ENCODE measurements around the gene LSP1.
"Not testable (repeated sequence)": the region's sequence is repeated elsewhere in the genome, so short reads cannot be mapped to it uniquely, and the experiment has no call there.

The LSP1 gene, protein sequence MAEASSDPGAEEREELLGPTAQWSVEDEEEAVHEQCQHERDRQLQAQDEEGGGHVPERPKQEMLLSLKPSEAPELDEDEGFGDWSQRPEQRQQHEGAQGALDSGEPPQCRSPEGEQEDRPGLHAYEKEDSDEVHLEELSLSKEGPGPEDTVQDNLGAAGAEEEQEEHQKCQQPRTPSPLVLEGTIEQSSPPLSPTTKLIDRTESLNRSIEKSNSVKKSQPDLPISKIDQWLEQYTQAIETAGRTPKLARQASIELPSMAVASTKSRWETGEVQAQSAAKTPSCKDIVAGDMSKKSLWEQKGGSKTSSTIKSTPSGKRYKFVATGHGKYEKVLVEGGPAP

DNA sequence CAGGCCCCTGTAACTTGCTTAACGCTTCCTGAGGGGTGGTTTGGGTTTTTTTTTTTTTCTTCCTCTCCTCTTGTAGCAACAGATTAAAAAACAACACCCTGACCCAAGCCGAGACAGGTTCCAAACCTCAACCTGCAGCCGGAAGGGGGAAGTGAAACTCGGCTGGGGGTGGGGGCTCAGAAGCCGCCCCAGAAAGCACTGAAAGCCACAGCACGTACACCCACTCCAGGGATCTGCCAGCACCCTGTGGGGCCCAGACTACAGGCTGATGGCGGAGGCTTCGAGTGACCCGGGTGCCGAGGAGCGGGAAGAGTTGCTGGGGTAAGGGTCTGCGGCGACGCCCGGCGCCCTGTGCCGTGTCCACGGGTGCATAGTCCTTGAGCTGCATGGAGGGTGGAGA, at the start of gene LSP1:
LSP1 (plus strand) TSS at position 208 of the 400 bp plus-strand sequence; CDS start at position 269, 61 bp downstream.
- peak; percentile 91 for DNase-seq

DNA sequence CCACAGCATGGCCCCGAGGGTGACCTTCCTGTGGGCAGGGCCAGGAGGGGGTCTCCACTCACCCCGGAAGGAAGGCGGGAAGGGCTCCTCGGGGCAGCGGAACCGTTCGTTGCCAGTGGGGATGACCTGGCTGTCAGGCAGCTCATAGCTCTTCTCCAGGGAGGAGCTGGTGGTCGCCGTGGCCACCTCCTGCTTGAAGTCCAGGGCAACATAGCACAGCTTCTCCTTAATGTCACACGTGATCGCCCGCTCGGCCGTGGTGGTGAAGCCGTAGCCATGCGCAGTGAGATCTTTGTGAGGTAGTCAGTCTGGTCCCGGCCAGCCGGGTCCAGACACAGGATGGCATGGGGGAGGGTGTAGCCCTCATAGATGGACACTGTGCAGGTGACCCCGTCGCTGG, 49.6 kb upstream of the LSP1 start:
- no peak for DNase-seq

DNA sequence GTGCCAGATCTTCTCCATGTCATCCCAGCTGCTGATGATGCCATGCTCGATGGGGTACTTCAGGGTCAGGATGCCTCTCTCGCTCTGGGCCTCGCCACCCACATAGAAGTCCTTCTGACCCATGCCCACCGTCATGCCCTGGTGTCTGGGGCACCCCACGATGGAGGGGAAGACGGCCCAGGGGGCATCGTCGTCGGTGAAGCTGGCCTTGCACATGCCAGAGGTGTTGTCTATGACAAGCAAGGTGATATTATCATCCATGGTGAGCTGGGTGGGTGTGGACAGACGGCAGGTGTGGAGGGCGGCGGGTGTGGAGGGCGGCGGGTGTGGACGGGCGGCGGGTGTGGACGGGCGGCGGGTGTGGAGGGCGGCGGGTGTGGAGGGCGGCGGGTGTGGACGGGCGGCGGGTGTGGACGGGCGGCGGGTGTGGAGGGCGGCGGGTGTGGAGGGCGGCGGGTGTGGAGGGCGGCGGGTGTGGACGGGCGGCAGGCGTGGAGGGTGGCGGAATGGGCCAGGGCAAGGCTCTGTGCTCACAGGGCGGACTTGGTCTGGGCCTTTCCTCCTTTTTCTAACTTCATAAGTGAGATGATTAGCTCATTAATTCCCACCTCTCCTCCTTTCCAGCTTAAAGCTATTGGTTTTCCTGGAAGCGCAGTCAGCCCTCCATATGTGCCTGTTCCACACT, 48.9 kb upstream of the LSP1 start:
- not testable (repeated sequence) for DNase-seq

DNA sequence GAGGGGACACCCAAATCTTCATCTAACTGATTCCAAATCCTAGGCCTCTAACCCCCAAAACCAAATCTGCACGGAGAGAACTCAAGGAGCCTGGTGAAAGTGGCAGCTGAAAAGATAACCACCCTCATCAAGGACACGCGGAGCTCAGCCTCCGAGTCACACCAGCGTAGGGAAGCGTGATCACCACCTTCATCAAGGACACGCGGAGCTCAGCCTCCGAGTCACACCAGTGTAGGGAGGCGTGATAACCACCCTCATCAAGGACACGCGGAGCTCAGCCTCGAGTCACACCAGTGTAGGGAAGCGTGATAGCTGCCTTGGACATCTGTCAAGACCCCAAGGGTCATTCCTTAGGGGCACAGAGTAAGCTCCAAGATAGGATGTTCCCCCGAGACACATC, 47.4 kb upstream of the LSP1 start:
- no peak for DNase-seq

DNA sequence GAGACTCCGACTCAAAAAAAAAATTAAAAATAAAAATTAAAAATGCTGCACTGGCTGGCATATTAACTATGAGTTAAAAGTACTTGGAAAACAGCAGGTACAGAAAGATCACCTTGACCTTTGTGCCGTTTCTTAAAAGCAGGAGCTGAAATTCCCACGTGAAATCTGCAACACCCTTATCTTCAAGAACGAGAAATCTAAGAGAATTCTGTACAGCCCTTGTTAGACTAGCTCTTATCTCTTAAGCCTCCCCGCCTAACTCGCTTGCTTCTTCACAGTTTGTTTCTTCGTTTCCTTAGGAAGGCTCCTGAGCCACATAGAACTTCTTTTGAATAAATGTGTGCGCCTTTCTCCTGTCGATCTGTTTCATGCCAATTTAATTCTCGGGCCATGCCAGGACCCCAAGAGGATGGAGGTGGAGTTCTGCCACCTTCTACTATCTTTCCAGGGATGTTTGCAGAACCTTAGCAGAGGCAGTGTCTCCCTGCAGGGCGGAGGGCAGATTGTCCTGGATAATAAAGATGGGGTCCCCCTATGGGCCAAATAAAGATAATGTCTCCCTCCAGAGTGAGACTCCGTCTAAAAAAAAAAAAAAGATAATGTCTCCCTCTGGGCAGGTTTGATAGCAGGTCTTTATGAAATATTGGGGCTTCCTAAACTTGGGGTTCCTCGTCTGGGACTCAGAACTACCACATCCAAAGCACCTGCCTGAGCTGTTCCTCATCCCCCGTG, 45.5 kb upstream of the LSP1 start:
- no peak for DNase-seq

DNA sequence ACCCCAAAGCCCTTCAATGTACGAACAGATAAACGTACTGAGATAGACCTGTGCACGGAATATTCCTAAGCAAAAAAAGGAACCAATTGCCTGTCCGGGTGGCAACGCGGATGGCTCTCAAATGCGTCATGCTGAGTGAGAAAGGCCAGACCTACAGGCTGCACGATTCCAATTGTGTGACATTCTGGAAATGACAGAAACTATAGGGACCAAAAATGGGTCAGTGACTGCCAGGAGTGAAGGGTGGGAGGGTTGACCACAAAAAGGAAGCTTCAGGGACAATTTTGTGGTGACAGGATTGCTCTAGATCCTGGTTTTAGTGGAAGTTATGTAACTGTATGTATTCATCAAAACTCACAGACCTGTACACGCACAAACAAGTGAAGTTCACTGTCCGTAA, 42.1 kb upstream of the LSP1 start:
- DNase-seq, result peak; percentile 32

DNA sequence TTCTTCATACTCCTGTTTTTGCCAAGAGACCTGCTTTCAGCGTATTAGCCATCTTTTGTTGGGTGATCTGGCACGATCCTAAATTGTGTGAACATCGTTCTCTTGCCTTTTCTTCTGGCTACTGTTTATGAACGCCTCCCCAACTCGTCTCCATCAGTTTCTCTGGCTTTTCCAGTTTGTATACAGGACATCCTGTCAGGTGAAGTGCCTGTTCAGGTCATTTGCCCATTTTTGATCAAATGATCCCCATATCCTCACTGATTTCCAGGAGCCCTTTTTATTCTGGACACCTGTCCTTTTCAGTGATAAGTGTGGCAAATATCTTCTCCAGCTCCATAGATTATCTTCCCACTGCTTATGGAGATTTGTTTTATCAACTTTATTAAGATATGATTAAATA, 40.6 kb upstream of the LSP1 start:
- no peak for DNase-seq

DNA sequence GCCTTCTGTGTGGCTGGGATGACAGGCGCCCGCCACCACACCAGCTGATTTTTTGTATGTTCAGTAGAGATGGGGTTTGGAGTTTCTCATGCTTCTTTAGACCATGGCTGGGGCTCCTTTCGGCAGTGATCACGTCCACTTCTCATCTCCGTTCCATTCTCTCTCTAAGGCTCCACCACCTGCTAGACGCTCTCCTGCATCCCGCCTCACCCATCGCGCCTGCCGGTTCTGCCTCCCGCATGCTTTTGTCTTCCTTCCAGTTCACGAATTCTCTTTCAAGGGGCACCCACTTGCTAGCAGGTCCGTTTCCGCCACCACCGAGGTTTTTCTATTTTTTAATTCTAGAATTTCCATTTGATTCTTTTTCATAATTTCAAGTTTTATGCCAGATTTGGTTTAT, 40.1 kb upstream of the LSP1 start:
- no peak for DNase-seq

DNA sequence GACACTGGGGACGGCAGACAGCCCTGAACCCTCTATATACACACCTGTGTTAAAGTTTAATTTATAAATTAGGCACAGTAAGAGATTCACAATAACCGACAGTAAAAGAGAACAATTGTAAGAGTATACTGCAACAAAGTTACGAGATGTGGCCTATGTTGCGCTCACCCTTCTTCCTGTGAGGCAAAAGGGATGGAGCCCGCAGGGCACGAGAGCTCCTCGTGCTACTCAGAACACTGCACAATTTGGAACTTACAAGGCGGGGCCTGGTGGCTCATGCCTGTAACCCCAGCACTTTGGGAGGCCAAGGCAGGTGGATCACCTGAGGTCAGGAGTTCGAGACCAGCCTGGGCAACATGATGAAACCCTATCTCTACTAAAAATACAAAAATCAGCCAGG, 39.5 kb upstream of the LSP1 start:
- not testable (repeated sequence) for DNase-seq

DNA sequence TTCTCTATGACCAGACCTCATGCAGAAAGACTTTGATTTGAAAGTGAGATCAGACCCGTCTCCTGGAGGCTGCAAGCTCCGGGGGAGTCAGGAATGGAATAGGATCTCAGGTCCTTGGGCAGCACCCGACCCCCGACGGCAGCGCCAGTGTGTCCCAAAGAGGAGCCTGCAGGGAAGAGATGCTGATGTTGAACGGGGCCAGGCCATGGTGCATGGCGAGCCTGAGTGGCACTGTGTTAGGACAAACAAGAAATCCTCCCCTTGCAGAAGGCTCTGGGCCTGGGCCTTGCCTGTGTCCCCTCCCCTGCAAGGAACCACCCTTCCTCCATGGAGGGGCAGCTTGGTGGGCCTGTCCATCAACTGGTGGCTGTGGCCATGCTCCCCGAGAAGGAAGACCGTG, 38.2 kb upstream of the LSP1 start:
- no peak for DNase-seq

DNA sequence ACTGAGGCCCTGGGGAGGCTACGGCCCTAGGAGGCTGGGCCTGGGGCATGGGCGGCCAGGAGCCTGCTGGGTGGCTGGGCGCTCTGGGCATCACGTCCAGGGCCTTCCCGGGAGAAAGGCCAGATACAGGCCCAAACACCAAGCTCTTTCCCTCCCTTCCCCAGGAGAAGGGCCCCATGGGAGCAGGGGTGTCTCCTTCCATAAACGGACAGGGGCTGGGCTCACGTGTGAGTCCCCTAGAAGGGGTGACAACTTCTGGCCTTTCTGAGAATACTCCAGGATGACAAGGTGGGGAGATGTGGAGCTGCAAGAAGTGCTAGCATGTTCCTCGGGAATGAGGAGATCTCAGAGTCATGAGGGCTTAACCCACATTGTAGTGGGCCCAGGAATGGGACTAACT, 37.6 kb upstream of the LSP1 start:
- no peak for DNase-seq

DNA sequence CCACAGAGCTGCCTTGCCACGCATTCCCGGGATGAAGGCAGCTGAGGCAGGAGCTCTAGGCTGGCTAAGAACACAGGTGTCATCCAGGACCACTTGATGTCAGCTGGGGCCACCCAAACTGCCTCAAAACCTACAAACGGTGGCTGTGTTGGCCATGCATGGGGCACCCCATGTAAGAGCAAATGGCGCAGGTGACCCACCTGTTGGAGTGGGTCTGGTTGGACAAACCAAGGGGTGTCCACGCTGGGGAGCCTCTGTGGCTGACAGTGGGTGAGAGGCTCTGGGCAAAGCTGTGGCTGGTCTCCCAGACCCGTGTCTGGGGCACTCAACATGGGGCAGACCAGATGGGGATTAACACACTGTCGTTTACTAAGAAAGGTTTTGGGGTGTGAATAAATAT, 37.1 kb upstream of the LSP1 start:
- no peak for DNase-seq

DNA sequence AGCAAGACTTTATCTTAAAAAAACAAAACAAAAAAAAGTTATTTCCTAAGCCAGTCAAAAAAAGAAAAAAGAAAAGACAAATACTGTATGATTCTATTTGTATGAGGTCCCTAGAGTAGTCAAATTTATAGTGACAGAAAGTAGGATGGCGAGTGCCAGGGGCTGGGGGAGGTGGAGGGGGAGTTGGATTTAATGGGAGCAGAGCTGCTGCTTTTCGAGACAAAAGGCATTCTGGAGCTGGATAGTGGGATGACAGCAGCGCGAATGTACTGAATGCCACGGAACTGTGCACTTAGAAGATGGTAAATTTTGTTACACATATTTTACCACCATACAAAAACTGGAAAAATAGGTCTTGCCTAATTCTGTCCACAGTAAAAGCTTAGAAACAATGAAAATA, 35.9 kb upstream of the LSP1 start:
- DNase-seq, result no peak

DNA sequence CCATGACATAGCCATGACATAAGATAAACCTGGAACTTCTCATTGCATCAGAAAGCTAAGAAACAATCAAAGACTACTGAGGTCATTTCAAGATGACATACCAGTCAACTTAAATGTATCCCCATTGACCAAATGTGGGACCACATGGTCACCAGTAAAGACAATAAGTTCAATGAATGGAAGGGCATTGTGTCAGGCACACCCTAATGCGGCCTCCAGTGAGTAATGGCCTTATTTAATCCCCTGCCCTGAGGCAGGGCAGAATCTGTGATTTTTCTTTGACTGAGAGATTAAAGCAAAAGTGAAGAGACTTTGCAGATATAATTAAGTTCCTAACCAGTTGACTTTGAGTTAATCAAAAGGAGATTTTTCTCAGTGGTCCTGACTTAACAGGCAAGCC, 35.4 kb upstream of the LSP1 start:
- DNase-seq, result no peak

DNA sequence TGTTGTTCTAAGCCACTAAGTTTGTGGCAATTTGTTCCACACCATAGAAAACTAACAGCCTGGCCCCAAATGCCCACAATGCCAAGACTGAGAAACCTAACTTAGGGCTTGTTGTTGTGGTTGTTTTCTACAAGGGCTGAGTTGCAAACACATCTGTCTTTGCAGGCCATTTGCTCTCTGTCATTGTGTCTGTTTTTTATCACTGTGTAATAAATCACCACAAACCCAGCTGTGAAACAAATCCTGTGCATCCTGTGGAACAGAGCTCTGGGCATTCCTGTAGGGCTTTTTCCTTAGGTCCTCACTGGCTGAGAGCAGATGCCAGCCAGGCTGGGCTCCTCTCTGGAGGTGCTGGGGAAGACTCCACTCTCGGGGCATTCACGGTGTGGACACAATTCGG, 33.8 kb upstream of the LSP1 start:
- no peak for DNase-seq

DNA sequence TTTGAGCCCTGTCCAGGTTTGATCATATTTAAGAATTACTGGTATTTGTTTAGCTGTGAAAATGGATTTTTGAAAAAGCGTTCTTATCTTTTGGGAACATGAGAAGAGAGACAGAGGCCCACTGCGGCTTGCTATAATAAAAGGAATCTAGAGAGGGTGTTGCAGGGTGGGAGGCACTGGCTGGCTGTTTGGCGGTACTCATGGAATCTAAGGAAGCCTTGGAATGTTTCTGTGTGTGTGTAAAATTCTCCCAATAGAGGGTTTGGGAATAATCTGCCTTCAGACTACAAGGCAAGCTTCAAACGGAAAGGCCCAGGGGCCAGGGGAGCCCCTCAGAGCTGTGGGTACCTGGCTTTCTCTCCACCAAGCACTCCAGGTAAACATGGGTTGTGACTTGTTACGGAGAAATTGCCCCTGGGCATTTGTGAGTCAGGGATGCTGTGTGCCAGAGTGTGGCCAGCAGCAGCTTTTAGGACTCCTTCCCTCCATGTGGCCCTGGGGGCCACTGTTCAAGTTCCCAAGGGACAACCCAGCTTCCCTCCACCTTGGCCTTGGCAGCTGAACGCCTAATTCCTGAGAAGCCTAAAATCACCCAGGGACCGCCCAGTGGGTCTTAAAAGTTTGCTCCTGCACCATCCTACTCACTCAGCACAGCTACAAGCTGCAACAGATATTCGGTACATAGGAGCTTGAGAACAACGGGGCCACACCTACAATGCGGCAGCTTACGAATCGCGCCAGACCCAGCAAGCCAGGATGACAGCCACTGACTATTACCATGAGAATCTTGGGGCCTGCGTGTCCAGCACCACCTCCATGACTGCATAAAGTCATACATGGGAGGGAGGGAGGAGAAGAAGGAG, 32.2 kb upstream of the LSP1 start:
- no peak for DNase-seq

DNA sequence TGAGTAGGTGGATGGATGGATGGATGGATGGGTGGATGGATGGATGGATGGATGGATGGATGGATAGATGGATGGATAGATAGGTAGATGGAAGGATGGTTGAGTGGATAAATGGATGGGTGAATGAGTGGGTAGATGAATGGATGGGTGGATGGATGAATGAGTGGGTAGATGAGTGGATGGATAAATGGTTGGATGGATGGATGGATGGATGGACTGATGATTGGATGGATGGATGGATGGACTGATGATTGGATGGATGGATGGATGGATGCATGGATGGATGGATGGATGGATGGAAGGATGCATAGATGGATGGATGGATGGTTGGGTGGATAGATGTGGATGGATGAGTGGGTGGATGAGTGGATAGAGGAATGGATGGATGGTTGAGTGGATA, 31.3 kb upstream of the LSP1 start:
- DNase-seq, result no peak

DNA sequence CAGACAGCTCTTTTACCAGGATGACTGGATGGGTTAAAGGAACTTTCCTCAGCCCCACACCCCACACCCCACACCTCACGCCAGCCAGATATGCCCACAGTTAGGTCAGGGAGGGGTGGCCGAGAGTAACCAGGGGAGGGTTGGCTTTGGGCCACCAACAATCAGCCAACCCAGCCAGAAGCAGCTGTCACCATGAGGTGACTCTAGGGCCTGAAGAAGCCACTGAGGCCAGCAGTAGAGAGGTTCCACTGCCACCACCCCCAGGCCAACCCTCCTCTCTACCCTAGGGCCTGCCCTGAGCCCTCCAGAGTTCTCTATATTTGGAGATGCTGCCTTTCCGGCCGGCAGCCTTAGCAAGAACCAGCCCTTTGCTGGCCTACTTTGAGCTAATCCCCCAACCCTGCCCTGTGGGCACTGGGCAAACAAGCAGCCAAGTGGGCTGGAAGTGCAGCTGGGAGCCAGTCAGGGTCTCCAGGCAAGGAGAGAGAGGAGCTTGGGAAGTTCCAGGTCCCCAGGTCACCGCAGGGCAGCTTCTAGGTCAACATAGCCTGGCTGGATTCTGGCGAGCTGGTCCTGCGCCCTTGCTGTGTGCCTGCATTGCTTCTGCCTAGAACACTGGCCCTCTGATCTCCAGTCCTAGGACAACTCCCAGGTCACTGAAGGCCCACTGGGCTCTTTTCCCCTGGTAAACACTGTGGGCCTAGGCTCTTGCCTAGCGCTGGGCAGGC, 30.1 kb upstream of the LSP1 start:
- no peak for DNase-seq

DNA sequence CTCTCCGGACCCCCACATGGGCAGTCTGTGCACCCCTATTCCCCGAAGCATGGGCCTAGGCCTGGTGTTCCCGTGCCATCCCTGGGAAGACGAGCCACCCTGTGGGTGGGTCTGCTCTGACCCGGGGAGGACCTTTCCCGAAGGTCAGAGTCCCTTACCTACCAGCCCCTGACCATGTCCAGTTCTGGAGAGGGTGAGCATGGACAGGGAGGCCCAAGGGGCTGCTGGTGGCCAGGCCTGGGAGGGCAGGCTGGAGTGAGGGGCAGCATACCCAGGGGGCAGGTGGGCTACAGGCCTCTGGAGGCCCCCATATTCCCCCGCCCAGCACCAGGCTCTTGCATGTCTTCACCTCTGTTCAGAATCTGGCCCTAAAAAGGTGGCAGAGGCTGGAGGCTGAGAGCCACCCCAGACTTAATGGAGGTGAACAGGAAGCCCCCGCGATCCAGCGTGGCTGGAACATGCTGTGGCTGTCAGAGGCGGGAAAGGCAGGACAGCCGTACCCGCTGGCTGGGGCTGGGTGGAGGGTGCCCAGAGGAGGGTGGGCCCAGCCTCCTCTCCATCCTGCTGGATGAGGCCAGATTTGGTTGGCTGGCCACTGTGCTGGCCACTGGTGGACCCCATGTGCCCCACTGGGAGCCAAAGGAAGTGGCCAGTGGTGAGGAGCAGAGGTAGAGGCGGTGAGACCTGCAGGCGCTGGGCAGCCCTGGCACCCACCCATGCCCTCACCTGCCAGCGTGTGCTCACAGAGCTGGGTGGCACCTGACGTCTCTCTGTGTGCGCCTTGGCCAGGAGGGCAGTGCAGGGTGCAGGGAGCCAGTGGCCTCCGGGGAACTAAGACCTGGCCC, 29.3 kb upstream of the LSP1 start:
- DNase-seq, result no peak

DNA sequence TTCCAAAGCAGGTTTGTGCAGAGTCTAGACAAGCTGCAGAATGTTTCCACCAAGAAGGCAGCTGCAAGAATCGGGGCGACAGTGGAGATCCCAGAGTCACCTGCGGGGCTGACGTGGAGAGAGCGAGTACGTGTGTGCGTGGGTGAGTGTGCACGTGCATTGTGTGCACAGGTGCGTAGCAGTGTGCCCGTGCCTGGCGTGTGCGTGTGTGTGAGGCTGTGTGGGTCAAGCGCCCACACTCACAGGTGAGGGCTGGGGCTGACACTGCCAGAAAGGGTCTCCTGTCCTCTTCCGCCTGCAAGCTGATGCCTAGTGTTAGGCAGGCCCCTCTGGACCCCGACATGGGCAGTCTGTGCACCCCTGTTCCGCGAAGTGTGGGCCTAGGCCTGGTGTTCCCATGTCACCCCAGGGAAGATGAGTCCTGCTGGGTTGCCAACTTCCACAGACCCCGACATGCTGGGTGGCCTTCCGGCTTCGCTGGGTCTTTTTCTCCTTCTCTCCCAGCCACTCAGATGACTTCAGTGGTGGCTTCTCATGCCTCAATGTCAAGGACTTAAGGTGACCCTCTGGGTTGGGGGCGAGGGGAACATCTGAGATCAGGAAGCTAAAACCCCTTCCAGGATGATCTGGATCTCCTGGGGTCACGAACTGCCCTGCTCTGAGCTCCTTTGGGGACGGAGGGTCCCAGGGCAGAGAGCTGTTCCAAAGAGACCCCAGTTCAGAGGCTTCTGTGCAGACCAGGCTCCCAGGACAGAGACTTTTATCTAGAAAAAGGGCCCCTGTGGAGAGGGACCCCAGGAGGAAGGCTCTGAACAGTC, 28.5 kb upstream of the LSP1 start:
- no peak for DNase-seq
